Inflammatory macrophage (primary cell): ENCODE results near the gene CBL.
A peak's percentile ranks its signal among the peaks of the same experiment; 100 is the strongest.
"Not testable (repeated sequence)": the region's sequence is repeated elsewhere in the genome, so short reads cannot be mapped to it uniquely, and the experiment has no call there.

Experiments
- DNase-seq, 2 donors: peaks; one replicate each; pipeline ENCODE4 v3.0.0-alpha.2; 2020 to 2022
- total RNA-seq, 18 experiments: gene quantifications; one replicate each; lab custom pipeline; 2026; ENCODE audit warnings: mixed read lengths in 6 of 18, inconsistent platforms in 2 of 18; lab: John Stamatoyannopoulos, UW

The CBL gene
- 59.5 to 418 (median 160) reads per million in 18 experiments for total RNA-seq

- peak; percentile 95 for DNase-seq
Measured at GRCh38 chr11:119205574-119206510, at the start of gene CBL. CBL (plus strand) TSS chr11:119206339; CDS start chr11:119206418, 79 bp downstream.

GRCh38 chr11:119156496-119156895 lies 49.6 kb upstream of the CBL start:
- no peak for DNase-seq

DNA sequence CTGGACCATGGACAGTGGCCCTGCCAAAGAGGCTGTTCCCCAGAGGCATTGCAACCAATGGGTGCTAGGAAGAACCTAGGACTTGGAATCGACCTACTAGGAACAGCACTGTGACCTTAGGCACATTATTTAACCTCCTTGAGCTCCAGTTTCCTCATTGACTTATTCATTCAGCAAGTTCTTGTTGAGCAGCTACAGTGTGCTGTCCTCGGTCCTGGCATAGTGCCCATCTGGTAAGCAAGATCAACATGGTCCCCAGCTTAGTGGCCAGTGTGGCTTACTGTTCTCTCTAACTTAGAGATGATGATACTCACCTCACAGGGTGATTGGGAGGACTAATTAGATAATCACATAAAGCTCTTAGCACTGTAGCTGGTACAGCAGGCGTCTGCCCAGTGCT lies 49.1 kb upstream of the CBL start:
- DNase-seq: no peak

GRCh38 chr11:119158467-119158866 lies 47.7 kb upstream of the CBL start:
- no peak for DNase-seq

DNA sequence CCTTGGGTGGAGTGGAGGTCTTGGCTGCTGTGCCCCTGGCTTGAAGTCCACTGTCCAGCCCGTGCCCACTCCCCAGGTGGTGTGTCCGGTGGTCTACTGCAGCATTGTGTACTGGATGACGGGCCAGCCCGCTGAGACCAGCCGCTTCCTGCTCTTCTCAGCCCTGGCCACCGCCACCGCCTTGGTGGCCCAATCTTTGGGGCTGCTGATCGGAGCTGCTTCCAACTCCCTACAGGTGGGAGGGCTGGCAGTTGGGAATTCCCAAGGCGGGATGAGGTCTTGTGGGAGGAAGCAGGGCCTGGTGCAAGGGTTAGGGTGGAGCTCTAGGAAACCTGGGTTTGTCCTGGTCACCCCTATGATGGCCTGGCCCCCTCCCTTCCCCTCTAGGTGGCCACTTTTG lies 46.0 kb upstream of the CBL start:
- no peak for DNase-seq

GRCh38 chr11:119161871-119162270 lies 44.3 kb upstream of the CBL start:
- no peak for DNase-seq

DNA sequence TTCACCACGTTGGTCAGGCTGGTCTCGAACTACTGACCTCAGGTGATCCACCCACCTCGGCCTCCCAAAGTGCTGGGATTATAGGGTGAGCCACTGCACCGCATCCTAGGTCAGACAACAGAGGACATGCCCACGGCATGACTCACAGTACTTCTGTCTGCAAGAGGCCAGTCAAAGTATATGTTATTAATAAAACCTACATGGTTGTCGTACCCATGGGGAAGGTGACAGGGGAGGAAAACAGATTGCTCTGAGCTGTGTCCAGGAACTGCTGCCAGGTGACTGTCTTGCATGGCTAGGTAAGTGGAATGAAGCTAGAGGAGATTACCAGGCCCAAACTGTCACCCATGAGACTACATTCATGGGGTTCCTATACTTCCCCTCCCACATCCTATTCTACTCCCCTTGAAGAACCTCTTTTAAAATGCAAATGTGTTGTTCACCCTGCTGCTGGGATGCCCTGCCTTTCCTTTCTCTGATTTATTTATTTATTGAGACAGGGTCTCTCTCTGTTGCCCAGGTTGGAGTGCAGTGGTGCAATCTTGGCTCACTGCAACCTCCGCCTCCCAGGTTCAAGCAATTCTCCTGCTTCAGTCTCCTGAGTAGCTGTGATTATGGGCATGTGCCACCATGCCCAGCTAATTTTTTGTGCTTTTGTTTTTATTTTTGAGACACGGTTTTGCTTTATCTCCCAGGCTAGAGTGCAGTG lies 39.6 kb upstream of the CBL start:
- peak; percentile 18 to 45 for DNase-seq

GRCh38 chr11:119167077-119167458 lies 39.1 kb upstream of the CBL start:
- not testable (repeated sequence) for DNase-seq

DNA sequence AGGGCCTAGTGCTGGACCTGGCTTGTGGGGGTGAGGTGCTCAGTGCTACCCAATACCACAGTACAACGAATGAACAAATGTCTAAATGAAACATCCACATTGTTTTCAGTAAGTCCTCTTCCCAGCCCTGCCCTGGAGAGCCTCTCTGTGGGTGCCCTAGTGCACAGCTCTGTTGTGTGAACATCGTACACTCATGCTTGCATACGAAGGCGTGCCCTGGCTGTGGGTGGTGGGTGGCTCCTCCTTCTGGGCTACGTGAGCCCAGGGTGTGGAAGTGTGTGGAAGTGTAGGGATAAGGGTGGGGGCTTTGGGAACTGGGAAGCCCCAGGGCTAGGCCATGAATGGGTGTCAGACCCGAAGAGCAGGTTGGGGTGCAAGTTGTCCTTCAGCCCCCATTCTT lies 38.2 kb upstream of the CBL start:
- DNase-seq: peak in 1 of 2 donors; percentile 58

DNA sequence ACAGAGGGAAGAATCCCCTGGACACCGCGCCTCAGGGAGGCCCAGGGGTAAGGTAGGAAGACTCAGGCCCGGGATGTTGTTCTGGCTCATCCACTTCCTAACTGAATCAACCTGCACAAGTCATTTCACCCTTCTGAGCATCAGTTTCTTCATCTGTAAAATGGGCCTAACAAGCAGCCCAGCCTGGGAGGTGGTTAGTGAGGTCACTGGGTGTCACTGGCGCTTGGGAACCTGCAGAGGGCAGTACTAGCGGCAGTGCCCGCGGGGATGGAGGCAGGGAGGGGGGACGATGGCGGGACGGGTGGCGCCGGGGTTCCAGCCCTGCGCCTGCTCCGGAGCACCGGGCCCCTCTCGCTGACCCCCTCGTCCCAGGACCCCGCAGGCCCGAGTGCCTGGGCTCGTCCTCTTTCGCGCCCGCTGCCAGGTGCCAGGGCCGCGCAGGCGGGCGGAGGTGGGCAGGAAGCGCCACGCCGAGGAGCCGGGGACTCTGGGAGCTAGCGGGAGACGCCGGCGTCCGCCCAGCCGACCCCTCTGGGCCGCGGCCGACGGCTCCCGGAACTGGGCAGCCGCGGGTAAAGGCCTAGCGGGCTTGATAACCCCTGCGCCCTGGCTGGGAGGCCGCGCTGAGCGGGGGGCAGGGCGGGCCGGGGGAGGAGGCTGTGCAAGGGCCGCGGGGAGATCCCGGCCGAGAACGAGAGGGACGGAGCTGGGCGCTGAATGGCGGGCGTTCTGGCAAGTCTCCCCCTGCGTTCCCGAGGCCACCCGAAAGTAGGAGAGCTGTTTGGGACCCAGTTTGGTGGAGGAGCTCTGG lies 37.5 kb upstream of the CBL start, which contains the start of gene NLRX1:
TSS of gene NLRX1 (plus strand) at position 255 of the 811 bp plus-strand sequence. CDS start 2,679 bp downstream, outside the sequence.
- peak; percentile 87 to 88 for DNase-seq

DNA sequence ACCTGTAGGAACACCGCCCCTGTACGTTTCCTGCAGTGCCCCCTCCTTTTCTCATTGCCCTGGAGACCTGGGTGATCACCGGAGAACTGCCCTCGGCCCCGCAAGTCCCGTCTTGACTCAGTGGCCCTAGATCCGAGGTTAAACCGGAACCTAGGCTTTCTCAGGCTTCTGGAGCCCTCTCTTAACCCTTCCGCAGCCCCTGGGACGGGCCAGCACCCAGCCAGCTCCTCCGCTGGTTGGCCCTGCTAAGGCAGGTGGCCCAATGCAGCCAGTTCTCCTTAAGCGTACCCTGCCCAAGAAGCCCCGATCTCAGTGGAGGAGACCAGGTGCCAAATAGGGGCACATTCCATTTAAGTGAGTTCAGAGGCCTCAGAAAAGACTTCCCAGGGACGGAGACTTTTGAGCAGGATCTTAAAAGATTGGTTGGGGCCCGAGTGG lies 36.8 kb upstream of the CBL start:
- peak; percentile 33 to 53 for DNase-seq

- DNase-seq: peak; percentile 64 to 77
Measured at GRCh38 chr11:119172513-119172912, 33.6 kb upstream of the CBL start.

DNA sequence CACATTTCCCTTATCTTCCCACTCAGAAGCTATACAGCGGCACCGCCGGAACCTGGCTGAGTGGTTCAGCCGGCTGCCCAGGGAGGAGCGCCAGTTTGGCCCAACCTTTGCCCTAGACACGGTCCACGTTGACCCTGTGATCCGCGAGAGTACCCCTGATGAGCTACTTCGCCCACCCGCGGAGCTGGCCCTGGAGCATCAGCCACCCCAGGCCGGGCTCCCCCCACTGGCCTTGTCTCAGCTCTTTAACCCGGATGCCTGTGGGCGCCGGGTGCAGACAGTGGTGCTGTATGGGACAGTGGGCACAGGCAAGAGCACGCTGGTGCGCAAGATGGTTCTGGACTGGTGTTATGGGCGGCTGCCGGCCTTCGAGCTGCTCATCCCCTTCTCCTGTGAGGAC lies 32.7 kb upstream of the CBL start:
- no peak for DNase-seq

GRCh38 chr11:119175493-119176077 lies 30.6 kb upstream of the CBL start:
- DNase-seq: no peak

- peak in 1 of 2 donors; percentile 8 for DNase-seq
Measured at GRCh38 chr11:119178166-119178680, 27.9 kb upstream of the CBL start.

- DNase-seq: no peak
Measured at GRCh38 chr11:119179342-119179741, 26.8 kb upstream of the CBL start.

DNA sequence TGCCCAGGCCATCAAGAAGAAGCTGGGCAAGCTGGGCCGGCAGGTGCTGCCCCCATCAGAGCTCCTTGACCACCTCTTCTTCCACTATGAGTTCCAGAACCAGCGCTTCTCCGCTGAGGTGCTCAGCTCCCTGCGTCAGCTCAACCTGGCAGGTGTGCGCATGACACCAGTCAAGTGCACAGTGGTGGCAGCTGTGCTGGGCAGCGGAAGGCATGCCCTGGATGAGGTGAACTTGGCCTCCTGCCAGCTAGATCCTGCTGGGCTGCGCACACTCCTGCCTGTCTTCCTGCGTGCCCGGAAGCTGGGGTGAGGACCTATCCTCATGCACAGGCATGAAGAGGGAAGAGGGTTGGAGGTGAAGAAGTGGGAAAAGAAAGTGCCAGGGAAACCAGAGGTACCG lies 26.2 kb upstream of the CBL start:
- DNase-seq: no peak

DNA sequence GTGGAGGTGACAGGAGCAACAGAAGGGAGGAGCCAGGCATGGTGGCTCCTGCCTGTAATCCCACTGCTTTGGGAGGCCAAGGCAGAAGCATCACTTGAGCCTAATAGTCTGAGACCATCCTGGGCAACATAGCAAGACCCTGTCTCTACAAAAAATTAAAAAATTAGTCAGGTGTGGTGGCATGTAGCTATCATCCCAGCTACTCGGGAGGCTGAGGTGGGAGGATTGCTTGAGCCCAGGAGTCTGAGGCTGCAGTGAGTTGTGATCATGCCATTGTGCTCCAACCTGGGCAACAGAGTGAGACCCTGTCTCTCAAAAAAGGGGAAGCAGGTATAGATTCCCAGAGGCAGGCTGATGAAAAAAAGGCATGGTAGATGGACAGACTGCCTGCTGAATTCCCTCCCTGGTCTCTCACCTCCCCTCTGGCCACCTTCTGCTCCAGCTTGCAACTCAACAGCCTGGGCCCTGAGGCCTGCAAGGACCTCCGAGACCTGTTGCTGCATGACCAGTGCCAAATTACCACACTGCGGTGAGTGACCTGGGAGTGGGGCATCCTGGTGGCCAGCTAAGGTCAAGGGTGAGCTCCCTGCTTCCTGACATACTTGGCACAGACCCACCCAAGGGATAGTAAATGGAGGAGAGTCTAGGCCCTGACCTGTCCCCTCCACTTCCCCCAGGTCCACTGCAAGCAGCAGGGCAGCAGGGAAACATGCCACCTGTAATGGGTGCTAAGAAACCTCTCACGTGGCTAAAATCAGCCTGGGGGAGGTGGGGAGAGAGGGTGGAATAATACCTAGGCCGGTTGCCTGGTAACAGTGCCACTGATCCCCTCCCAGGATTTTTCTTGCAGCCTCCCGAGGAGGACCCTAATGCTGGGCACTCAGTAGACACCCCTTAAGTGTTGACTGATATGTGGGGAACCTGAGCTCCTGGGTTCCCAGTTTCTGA lies 25.1 kb upstream of the CBL start:
- DNase-seq: no peak

GRCh38 chr11:119181677-119182412 lies 24.3 kb upstream of the CBL start:
- DNase-seq: peak; percentile 18 to 29

- DNase-seq: not testable (repeated sequence)
Measured at GRCh38 chr11:119184399-119184798, 21.7 kb upstream of the CBL start.
